WTC11 (cell line): ENCODE data around the gene KRT6B.

ENCODE experiments used
- ESRRA ChIP-seq: sonication (generic); formaldehyde crosslinking; IDR thresholded peaks from 2 replicates; pipeline ENCODE4 v1.8.1; 2022; ENCODE audit warnings: mild to moderate bottlenecking, missing genetic modification reagents, borderline replicate concordance
- FOXJ3 ChIP-seq: sonication (generic); formaldehyde crosslinking; IDR thresholded peaks from 2 replicates; pipeline ENCODE4 v1.9.0; 2021; ENCODE audit warnings: missing genetic modification reagents, mild to moderate bottlenecking, borderline replicate concordance
- KAT7 ChIP-seq: sonication (generic); formaldehyde crosslinking; IDR thresholded peaks from 2 replicates; pipeline ENCODE4 v1.8.1; 2023; ENCODE audit warnings: missing genetic modification reagents, mild to moderate bottlenecking, borderline replicate concordance
- MYBL2 ChIP-seq: sonication (generic); formaldehyde crosslinking; IDR thresholded peaks from 2 replicates; pipeline ENCODE4 v1.8.1; 2023; ENCODE audit warnings: mild to moderate bottlenecking, moderate library complexity, missing genetic modification reagents
- NR1H2 ChIP-seq: sonication (generic); formaldehyde crosslinking; IDR thresholded peaks from 2 replicates; pipeline ENCODE4 v1.9.0; 2021; ENCODE audit warnings: mild to moderate bottlenecking, moderate library complexity, missing genetic modification reagents
- NR3C1 ChIP-seq: sonication (generic); formaldehyde crosslinking; conservative IDR thresholded peaks from 2 replicates; pipeline ENCODE4 v1.8.1; 2023; ENCODE audit warnings: low read depth, mild to moderate bottlenecking, missing genetic modification reagents
- ZNF121 ChIP-seq: sonication (generic); formaldehyde crosslinking; IDR thresholded peaks from 2 replicates; pipeline ENCODE4 v1.8.0; 2023; ENCODE audit warnings: missing genetic modification reagents
- ZNF219 ChIP-seq: sonication (generic); formaldehyde crosslinking; IDR thresholded peaks from 2 replicates; pipeline ENCODE4 v1.8.0; 2023; ENCODE audit warnings: missing genetic modification reagents, mild to moderate bottlenecking, borderline replicate concordance
- ZNF263 ChIP-seq: sonication (generic); formaldehyde crosslinking; IDR thresholded peaks from 2 replicates; pipeline ENCODE4 v1.8.1; 2022; ENCODE audit warnings: low read depth, mild to moderate bottlenecking, moderate library complexity, missing genetic modification reagents
- TF ChIP-seq, protein P1 (sequence below): sonication (generic); formaldehyde crosslinking; IDR thresholded peaks from 2 replicates; pipeline ENCODE4 v1.8.1; 2022; ENCODE audit warnings: missing genetic modification reagents, borderline replicate concordance
- TF ChIP-seq, protein P2 (sequence below): fragments of 200-600 bp; IDR thresholded peaks from 2 replicates; pipeline ENCODE4 v1.8.0; 2022; ENCODE audit warnings: antibody characterized with exemption
- TF ChIP-seq, protein P3 (sequence below): sonication (generic); formaldehyde crosslinking; IDR thresholded peaks from 2 replicates; pipeline ENCODE4 v1.8.1; 2023; ENCODE audit warnings: mild to moderate bottlenecking, missing genetic modification reagents

DNA sequence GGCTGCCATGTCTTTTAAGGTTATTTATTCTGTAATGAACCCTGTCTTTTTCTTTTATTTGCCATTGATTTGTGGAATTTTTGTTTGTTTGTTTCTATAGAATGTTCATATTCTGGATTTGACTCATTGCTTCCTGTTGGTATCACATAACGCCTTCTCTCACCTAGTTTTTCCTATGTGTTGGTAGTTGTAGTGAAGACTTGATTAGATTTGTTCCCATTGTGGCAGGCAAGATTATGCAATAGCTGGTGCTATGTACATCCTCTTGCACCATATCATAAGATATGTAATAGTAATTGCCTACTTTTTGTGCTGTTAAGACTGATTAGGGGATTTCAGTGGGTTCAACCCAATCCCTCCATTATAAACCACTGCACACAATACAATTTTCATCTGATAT is 3.9 kb upstream of the KRT6B start:
- no peak for TF ChIP-seq ZNF121 (CRISPR knock-in tag)
- TF ChIP-seq, protein P1, sequence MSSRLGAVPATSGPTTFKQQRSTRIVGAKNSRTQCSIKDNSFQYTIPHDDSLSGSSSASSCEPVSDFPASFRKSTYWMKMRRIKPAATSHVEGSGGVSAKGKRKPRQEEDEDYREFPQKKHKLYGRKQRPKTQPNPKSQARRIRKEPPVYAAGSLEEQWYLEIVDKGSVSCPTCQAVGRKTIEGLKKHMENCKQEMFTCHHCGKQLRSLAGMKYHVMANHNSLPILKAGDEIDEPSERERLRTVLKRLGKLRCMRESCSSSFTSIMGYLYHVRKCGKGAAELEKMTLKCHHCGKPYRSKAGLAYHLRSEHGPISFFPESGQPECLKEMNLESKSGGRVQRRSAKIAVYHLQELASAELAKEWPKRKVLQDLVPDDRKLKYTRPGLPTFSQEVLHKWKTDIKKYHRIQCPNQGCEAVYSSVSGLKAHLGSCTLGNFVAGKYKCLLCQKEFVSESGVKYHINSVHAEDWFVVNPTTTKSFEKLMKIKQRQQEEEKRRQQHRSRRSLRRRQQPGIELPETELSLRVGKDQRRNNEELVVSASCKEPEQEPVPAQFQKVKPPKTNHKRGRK: no peak
- TF ChIP-seq, protein P2, sequence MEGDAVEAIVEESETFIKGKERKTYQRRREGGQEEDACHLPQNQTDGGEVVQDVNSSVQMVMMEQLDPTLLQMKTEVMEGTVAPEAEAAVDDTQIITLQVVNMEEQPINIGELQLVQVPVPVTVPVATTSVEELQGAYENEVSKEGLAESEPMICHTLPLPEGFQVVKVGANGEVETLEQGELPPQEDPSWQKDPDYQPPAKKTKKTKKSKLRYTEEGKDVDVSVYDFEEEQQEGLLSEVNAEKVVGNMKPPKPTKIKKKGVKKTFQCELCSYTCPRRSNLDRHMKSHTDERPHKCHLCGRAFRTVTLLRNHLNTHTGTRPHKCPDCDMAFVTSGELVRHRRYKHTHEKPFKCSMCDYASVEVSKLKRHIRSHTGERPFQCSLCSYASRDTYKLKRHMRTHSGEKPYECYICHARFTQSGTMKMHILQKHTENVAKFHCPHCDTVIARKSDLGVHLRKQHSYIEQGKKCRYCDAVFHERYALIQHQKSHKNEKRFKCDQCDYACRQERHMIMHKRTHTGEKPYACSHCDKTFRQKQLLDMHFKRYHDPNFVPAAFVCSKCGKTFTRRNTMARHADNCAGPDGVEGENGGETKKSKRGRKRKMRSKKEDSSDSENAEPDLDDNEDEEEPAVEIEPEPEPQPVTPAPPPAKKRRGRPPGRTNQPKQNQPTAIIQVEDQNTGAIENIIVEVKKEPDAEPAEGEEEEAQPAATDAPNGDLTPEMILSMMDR: no peak
- TF ChIP-seq ZNF263 (CRISPR knock-in tag): no peak
- TF ChIP-seq NR1H2 (CRISPR knock-in tag): no peak
- TF ChIP-seq MYBL2 (CRISPR knock-in tag): no peak
- TF ChIP-seq, protein P3, sequence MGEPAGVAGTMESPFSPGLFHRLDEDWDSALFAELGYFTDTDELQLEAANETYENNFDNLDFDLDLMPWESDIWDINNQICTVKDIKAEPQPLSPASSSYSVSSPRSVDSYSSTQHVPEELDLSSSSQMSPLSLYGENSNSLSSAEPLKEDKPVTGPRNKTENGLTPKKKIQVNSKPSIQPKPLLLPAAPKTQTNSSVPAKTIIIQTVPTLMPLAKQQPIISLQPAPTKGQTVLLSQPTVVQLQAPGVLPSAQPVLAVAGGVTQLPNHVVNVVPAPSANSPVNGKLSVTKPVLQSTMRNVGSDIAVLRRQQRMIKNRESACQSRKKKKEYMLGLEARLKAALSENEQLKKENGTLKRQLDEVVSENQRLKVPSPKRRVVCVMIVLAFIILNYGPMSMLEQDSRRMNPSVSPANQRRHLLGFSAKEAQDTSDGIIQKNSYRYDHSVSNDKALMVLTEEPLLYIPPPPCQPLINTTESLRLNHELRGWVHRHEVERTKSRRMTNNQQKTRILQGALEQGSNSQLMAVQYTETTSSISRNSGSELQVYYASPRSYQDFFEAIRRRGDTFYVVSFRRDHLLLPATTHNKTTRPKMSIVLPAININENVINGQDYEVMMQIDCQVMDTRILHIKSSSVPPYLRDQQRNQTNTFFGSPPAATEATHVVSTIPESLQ: no peak
- no peak for TF ChIP-seq KAT7 (CRISPR knock-in tag)
- TF ChIP-seq FOXJ3 (CRISPR knock-in tag): no peak
- TF ChIP-seq NR3C1 (CRISPR knock-in tag): no peak
- no peak for TF ChIP-seq ZNF219
- TF ChIP-seq ESRRA (CRISPR knock-in tag): no peak
